Small intestine (tissue), 7 donors: ENCODE results near the gene HAGHL. TPM values are rescaled to one million over a fixed set of nuclear protein-coding genes. Genes with fewer than 3 reads are reported as not detected.
"Not testable (repeated sequence)": the region's sequence is repeated elsewhere in the genome, so short reads cannot be mapped to it uniquely, and the experiment has no call there.

Experiments used
- DNase-seq, 2 donors: peaks; one replicate each; pipeline versions ENCODE4 v3.0.0 to v3.0.0-alpha.2; 2013
- FAIRE-seq: peaks from 2 replicates; lab custom pipeline; 2012; peaks lifted over from hg19 to GRCh38; lab: Jason Lieb, UNC
- H3K27ac ChIP-seq, 3 donors: one replicate each; pipeline ENCODE4 v1.5.1; 2013; ENCODE audit warnings: low read length in 2 of 3, mild to moderate bottlenecking in 2 of 3, control low read depth in 1 of 3, inconsistent platforms in 1 of 3, low read depth in 1 of 3, moderate library complexity in 1 of 3
- H3K27me3 ChIP-seq, 3 donors: one replicate each; pipeline ENCODE4 v1.6.1; 2013; ENCODE audit warnings: low read length in 3 of 3, inconsistent platforms in 1 of 3; ENCODE audit not compliant: control insufficient read depth in 3 of 3, insufficient read depth in 3 of 3
- H3K36me3 ChIP-seq, 3 donors: one replicate each; pipeline ENCODE4 v1.6.1; 2013; ENCODE audit warnings: low read length in 3 of 3, inconsistent platforms in 1 of 3, low read depth in 1 of 3, mild to moderate bottlenecking in 1 of 3, moderate library complexity in 1 of 3; ENCODE audit not compliant: control insufficient read depth in 3 of 3, insufficient read depth in 2 of 3
- H3K4me1 ChIP-seq, 3 donors: one replicate each; pipeline ENCODE4 v1.6.1; 2013; ENCODE audit warnings: low read length in 2 of 3, inconsistent platforms in 1 of 3, low read depth in 1 of 3, mild to moderate bottlenecking in 1 of 3, moderate library complexity in 1 of 3; ENCODE audit not compliant: control insufficient read depth in 3 of 3, insufficient read depth in 2 of 3
- H3K4me3 ChIP-seq, 3 donors: one replicate each; pipeline ENCODE4 v1.5.1; 2013; ENCODE audit warnings: low read length in 3 of 3, control low read depth in 1 of 3, inconsistent platforms in 1 of 3, low read depth in 1 of 3, mild to moderate bottlenecking in 1 of 3, moderate library complexity in 1 of 3
- H3K9me3 ChIP-seq, 2 donors: one replicate each; pipeline ENCODE4 v1.6.1; 2013; ENCODE audit warnings: low read depth in 1 of 2, low read length in 1 of 2; ENCODE audit not compliant: control insufficient read depth in 2 of 2, insufficient read depth in 1 of 2
- WGBS, 3 donors: extraction: QIAGEN DNeasy Blood & Tissue Kit; methylation state at CpG; one replicate each; pipeline ENCODE4 v1.1.7; 2013; 5-methylcytosine and 5-hydroxymethylcytosine counted together
- polyA plus RNA-seq, 4 donors: library from polyadenylated mRNA; stranded (reverse) in 3 of 4; unstranded in 1 of 4; fragments of 200-250 nt in 3 of 4; fragments of 120-200 nt in 1 of 4; gene quantifications; one replicate each; pipeline versions ENCODE4 v1.2.1 to v1.2.3, GENCODE V29; 2013
- donor health status: healthy with polysubstance abuse.
- donor health status: control.
- donor health status: control.
- donor health status: Bipolar disorder and iron deficiency.
- donor health status: healthy.

Gene HAGHL
- polyA plus RNA-seq, 4 donors, result 1.4 to 4.8 (median 3.4) TPM

- peaks cover 0 to under 1% (median 0%) of the 10 kb centered on the region in 3 donors for H3K27me3 ChIP-seq
- H3K9me3 ChIP-seq, result no peaks in the 10 kb centered on the region
- H3K4me1 ChIP-seq, result peaks cover 8 to 35% (median 11%) of the 10 kb centered on the region in 3 donors
- peak in 1 of 2 donors; percentile 45 for DNase-seq
- no peak overlapping the region for H3K4me3 ChIP-seq
- WGBS, 3 donors, result 58 to 70% (median 61%) methylated on average over 10 of the region's 10 CpGs
- no peak overlapping the region for H3K27ac ChIP-seq
- peaks cover 5 to 63% (median 12%) of the 10 kb centered on the region in 3 donors for H3K36me3 ChIP-seq
- no peak for FAIRE-seq
These were observed 40.9 kb upstream of the HAGHL start for GRCh38 chr16:685967-686366.

GRCh38 chr16:686459-687260, 40.2 kb upstream of the HAGHL start:
- FAIRE-seq, result no peak
- Histone ChIP-seq H3K9me3 (no peaks in the 10 kb centered on the region), H3K36me3 (peaks cover 5 to 56% (median 12%) of the 10 kb centered on the region in 3 donors), H3K4me3 (no peak overlapping the region), H3K27me3 (peaks cover 0 to 5% (median 0%) of the 10 kb centered on the region in 3 donors), H3K4me1 (peaks cover 7 to 29% (median 8%) of the 10 kb centered on the region in 3 donors), H3K27ac (no peak overlapping the region)
- DNase-seq, result no peak
- 95 to 96% (median 95%) methylated on average over 46 to 51 of the region's 51 CpGs for WGBS, 3 donors

DNA sequence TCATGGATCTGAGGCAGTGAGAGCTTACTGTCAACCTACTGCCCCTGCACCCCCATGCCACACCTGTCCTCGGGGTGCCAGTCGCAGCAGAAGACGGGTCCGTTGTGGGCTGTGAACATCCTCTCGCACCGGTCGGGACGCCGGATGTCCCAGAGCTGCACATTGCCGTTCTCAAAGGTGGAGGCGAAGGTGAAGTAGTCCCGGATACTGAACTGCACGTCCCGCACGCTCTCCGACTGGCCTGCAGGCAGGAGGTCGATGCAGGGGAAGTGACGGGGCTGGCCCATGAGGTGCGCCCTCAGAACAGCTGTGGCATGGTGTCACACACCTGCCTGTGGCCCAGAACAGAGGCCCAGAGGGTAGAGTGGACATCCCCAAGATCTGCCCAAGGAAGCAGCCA, 39.4 kb upstream of the HAGHL start:
- 89 to 95% (median 94%) methylated on average over 19 of the region's 19 CpGs for WGBS, 3 donors
- no peak for FAIRE-seq

DNA sequence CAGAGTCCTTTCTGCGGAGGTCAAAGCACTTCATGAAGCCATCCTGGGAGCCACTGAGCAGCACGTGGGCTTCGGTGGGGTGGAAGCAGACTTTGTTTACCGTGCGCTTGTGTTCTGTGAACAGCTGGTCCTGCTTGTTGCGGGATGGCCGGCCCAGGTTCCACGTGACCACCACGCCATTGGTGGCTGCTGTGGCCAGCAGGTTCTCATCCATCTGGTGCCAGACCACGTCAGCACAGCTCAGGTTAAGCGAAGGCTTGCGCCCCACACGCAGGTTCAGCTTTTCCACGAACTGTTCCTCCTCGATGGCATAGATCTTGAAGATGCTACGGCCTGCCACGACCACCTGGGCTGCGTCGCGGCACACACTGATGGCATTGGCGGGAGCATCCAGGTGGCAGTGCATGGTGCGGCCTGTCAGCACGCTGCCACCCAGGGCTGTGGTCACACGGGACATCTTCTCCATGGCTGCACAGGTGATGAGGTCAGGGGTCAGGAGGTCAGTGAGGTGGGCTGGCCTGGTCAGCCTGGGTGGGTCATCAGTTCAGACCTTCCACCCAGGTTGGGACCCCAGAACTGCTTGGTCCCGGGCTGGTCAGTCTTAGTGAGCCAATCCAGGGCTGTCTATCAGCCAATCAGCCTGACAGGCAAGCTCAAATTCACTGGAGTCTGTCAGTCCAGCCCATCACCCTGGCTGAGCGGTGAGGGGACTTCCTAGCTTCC, 37.6 kb upstream of the HAGHL start:
- 77 to 83% (median 79%) methylated on average over 26 of the region's 26 CpGs for WGBS, 3 donors

More for the DNA sequence above, 39.4 kb upstream of the HAGHL start:
- Histone ChIP-seq H3K36me3 (peaks cover 3 to 48% (median 7%) of the 10 kb centered on the region in 3 donors), H3K4me3 (no peak overlapping the region), H3K27ac (no peak overlapping the region), H3K4me1 (peaks cover 3 to 20% (median 8%) of the 10 kb centered on the region in 3 donors), H3K9me3 (no peaks in the 10 kb centered on the region), H3K27me3 (peaks cover 0 to 11% (median 0%) of the 10 kb centered on the region in 3 donors)
- no peak for DNase-seq

GRCh38 chr16:691242-691641, 35.7 kb upstream of the HAGHL start:
- not testable (repeated sequence) for H3K27ac ChIP-seq, DNase-seq, FAIRE-seq, H3K9me3 ChIP-seq, H3K4me3 ChIP-seq
- Histone ChIP-seq H3K4me1 (peaks cover 6 to 24% (median 8%) of the 10 kb centered on the region in 3 donors), H3K27me3 (peaks cover 0 to 45% (median 3%) of the 10 kb centered on the region in 3 donors), H3K36me3 (peaks cover 0 to 19% (median 2%) of the 10 kb centered on the region in 3 donors)
- WGBS, 3 donors, result 82 to 90% (median 88%) methylated on average over 16 of the region's 16 CpGs

More for the DNA sequence above, 37.6 kb upstream of the HAGHL start:
- Histone ChIP-seq H3K9me3 (no peaks in the 10 kb centered on the region), H3K27ac (peak overlapping the region; percentile 62 to 75 (median 68)), H3K4me1 (peaks cover 3 to 9% (median 8%) of the 10 kb centered on the region in 3 donors), H3K36me3 (peaks cover 0 to 36% (median 4%) of the 10 kb centered on the region in 3 donors), H3K27me3 (peaks cover 0 to 27% (median 0%) of the 10 kb centered on the region in 3 donors), H3K4me3 (peak overlapping the region; percentile 68 to 93 (median 88))
- no peak for FAIRE-seq
- DNase-seq, result no peak

DNA sequence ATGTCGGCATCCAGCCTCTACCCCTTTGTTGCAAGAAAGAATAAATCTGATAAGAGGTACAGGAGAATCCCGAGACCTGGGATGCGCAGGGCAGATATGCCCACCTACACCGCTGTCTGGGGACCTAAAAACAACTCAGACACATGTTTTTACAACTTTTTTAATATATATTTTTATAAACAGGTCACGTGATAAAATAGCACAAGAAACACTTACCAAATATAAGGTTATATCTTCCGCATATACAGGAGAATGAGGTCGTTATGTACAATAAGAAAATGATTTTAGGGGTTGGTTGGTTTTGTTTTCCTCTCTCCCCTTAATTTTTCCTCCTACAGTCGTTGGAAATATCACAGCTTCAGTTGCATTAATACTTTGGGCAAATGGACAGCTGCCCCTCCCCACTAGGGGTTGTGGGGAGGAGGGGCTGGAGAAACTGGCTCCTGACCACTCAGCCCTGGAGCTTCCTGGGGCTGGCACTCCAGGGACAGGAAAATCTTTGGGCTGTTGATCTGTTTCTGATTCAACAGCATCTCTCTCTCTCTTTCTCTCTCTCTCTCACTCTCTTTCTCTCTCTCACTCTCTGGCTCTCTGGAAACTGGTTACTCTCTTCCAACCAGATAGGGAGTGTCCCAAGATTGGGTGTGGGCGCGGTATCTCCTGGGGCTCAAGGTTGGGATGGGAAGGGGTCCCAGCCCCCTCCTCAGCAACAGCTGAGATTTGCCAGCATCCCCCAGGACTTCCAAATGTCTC, 34.4 kb upstream of the HAGHL start:
- peaks cover 3 to 51% (median 5%) of the 10 kb centered on the region in 3 donors for H3K27me3 ChIP-seq
- no peaks in the 10 kb centered on the region for H3K9me3 ChIP-seq
- H3K36me3 ChIP-seq, result peaks cover 0 to 6% (median 0%) of the 10 kb centered on the region in 3 donors
- 39 to 59% (median 50%) methylated on average over 10 of the region's 10 CpGs for WGBS, 3 donors
- no peak overlapping the region for H3K27ac ChIP-seq
- H3K4me3 ChIP-seq, result no peak overlapping the region
- DNase-seq (no peak), FAIRE-seq (no peak)
- peaks cover 6 to 24% (median 8%) of the 10 kb centered on the region in 3 donors for H3K4me1 ChIP-seq

GRCh38 chr16:693364-693763, 33.5 kb upstream of the HAGHL start:
- 18 to 34% (median 32%) methylated on average over 18 to 22 of the region's 22 CpGs for WGBS, 3 donors
- Histone ChIP-seq H3K27me3 (peaks cover 3 to 53% (median 5%) of the 10 kb centered on the region in 3 donors), H3K36me3 (no peaks in the 10 kb centered on the region), H3K4me1 (peaks cover 6 to 24% (median 8%) of the 10 kb centered on the region in 3 donors), H3K4me3 (no peak overlapping the region), H3K9me3 (no peaks in the 10 kb centered on the region), H3K27ac (no peak overlapping the region)
- DNase-seq (no peak), FAIRE-seq (no peak)
